HCT116 (cell line): Measurements from ENCODE around the gene FIZ1. TPM values are rescaled to one million over a fixed set of nuclear protein-coding genes. Genes with fewer than 3 reads are reported as not detected.
A peak's percentile ranks its signal among the peaks of the same experiment; 100 is the strongest.

Experiments used
- ATAC-seq: fragments of 200-7000 bp; cut with Tn5 transposase; 2 replicates; pipeline ENCODE4 v1.9.1; 2020; ENCODE audit warnings: mild to moderate bottlenecking, moderate library complexity
- BruUV-seq: library from RNA; stranded (reverse); fragments of 400-500 nt; replicated peaks from 2 replicates; lab custom pipeline; 2021; lab: Mats Ljungman, UMichigan
- CTCF ChIA-PET: fragments of 300-600 bp; sonication (Branson Sonifier 250); formaldehyde crosslinking; loops from one replicate; lab custom pipeline; 2021; ENCODE audit warnings: antibody characterized with exemption; lab: Charles Lee
- POLR2A ChIA-PET: fragments of 300-600, 350-600 bp; sonication (Branson Sonifier 250); formaldehyde crosslinking; loops from one replicate; lab custom pipeline; 2021; ENCODE audit warnings: antibody characterized with exemption; lab: Charles Lee
- RAD21 ChIA-PET, 2 experiments: fragments of 300-600 bp; sonication (Branson Sonifier 250); formaldehyde crosslinking; loops; one replicate each; lab custom pipeline; 2023; ENCODE audit warnings: low total read pairs in 2 of 2; ENCODE audit not compliant: uncharacterized antibody in 2 of 2, unreplicated experiment in 2 of 2, low non-redundant PET in 1 of 2; lab: Charles Lee
- DNase-seq: peaks from one replicate; pipeline ENCODE4 v3.0.0-alpha.2; 2010; ENCODE audit warnings: low read depth, low spot score
- H2AFZ ChIP-seq: fragments of 200-600 bp; shearing (Covaris generic), sonication (generic); 2 replicates; pipeline ENCODE4 v1.6.1; 2017; ENCODE audit warnings: low read depth, mixed run types, mixed read lengths, antibody characterized with exemption, low read length; ENCODE audit not compliant: poor library complexity, severe bottlenecking
- H3K27ac ChIP-seq: 2 replicates; pipeline ENCODE4 v1.5.1; 2012; ENCODE audit warnings: low read depth, low read length
- H3K27me3 ChIP-seq: fragments of 200-600 bp; sonication (generic); 2 replicates; pipeline ENCODE4 v1.6.1; 2016; ENCODE audit warnings: mixed run types, low read length, mixed read lengths; ENCODE audit not compliant: insufficient read depth
- H3K36me3 ChIP-seq, 2 experiments: fragments of 200-500 bp in 1 of 2; fragments of 200-600 bp in 1 of 2; sonication (Bioruptor generic) in 1 of 2; sonication (generic) in 1 of 2; 2 replicates each; pipeline versions ENCODE4 v1.5.1 to v1.6.1; 2014 to 2016; ENCODE audit warnings: low read length in 2 of 2, inconsistent platforms in 1 of 2, mixed read lengths in 1 of 2, mixed run types in 1 of 2; ENCODE audit not compliant: insufficient read depth in 2 of 2, control insufficient read depth in 1 of 2
- H3K4me1 ChIP-seq, 2 experiments: fragments of 200-600 bp in 1 of 2; sonication (generic) in 1 of 2; 2 replicates each; pipeline versions ENCODE4 v1.5.1 to v1.6.1; 2012 to 2017; ENCODE audit warnings: low read length in 2 of 2, inconsistent platforms in 1 of 2, mild to moderate bottlenecking in 1 of 2, mixed read lengths in 1 of 2, mixed run types in 1 of 2, moderate library complexity in 1 of 2; ENCODE audit not compliant: insufficient read depth in 2 of 2, control insufficient read depth in 1 of 2
- H3K4me2 ChIP-seq: fragments of 200-600 bp; sonication (generic); 2 replicates; pipeline ENCODE4 v1.6.1; 2017; ENCODE audit warnings: mixed run types, low read length, mixed read lengths
- H3K4me3 ChIP-seq, 2 experiments: fragments of 200-600 bp in 1 of 2; sonication (generic) in 1 of 2; replicated peaks in 1 of 2; 2 replicates each; pipeline ENCODE4 v1.5.1; 2011 to 2016; ENCODE audit warnings: low read length in 2 of 2, control low read depth in 1 of 2, low read depth in 1 of 2, mild to moderate bottlenecking in 1 of 2, mixed read lengths in 1 of 2, mixed run types in 1 of 2
- H3K79me2 ChIP-seq: fragments of 200-600 bp; sonication (generic); 2 replicates; pipeline ENCODE4 v1.6.1; 2017; ENCODE audit warnings: mild to moderate bottlenecking, mixed run types, low read length, moderate library complexity, mixed read lengths; ENCODE audit not compliant: insufficient read depth
- H3K9ac ChIP-seq: fragments of 200-600 bp; sonication (generic); 2 replicates; pipeline ENCODE4 v1.6.1; 2016; ENCODE audit warnings: low read length, mixed read lengths
- H3K9me2 ChIP-seq: fragments of 200-600 bp; sonication (generic), shearing (Covaris generic); 2 replicates; pipeline ENCODE4 v1.6.1; 2017; ENCODE audit warnings: mixed run types, mild to moderate bottlenecking, moderate library complexity; ENCODE audit not compliant: insufficient read depth
- H3K9me3 ChIP-seq, 2 experiments: fragments of 200-500 bp in 1 of 2; fragments of 200-600 bp in 1 of 2; sonication (Bioruptor generic) in 1 of 2; sonication (generic) in 1 of 2; 2 replicates each; pipeline ENCODE4 v1.6.1; 2014 to 2017; ENCODE audit warnings: low read length in 2 of 2, mixed read lengths in 2 of 2, inconsistent platforms in 1 of 2, low read depth in 1 of 2, mild to moderate bottlenecking in 1 of 2, mixed run types in 1 of 2, moderate library complexity in 1 of 2; ENCODE audit not compliant: control insufficient read depth in 1 of 2, insufficient read depth in 1 of 2
- H4K20me1 ChIP-seq: fragments of 200-600 bp; sonication (generic), shearing (Covaris generic); 2 replicates; pipeline ENCODE4 v1.6.1; 2017; ENCODE audit warnings: mixed run types, mild to moderate bottlenecking, moderate library complexity; ENCODE audit not compliant: insufficient read depth
- EGR1 ChIP-seq: IDR thresholded peaks from 2 replicates; pipeline ENCODE4 v1.6.1; 2012; ENCODE audit warnings: low read depth
- ELF1 ChIP-seq: IDR thresholded peaks from 2 replicates; pipeline ENCODE4 v1.6.1; 2012; ENCODE audit warnings: low read depth, borderline replicate concordance
- EZH2 ChIP-seq: fragments of 200-600 bp; sonication (generic); IDR thresholded peaks from 2 replicates; pipeline ENCODE4 v1.6.1; 2017; ENCODE audit warnings: antibody characterized with exemption, mixed run types
- FOSL1 ChIP-seq: IDR thresholded peaks from 2 replicates; pipeline ENCODE4 v1.6.1; 2012; ENCODE audit warnings: low read depth
- JUND ChIP-seq: IDR thresholded peaks from 2 replicates; pipeline ENCODE4 v1.6.1; 2012
- MAX ChIP-seq: IDR thresholded peaks from 2 replicates; pipeline ENCODE4 v1.6.1; 2012
- POLR2A ChIP-seq: IDR thresholded peaks from 2 replicates; pipeline ENCODE4 v1.7.0; 2011; ENCODE audit warnings: borderline replicate concordance; ENCODE audit not compliant: insufficient read depth, insufficient read length; ENCODE audit errors: extremely low read depth
- POLR2AphosphoS5 ChIP-seq: IDR thresholded peaks from 2 replicates; pipeline ENCODE4 v1.6.1; 2011; ENCODE audit warnings: mild to moderate bottlenecking, low read depth, low read length, moderate library complexity
- REST ChIP-seq: IDR thresholded peaks from 2 replicates; pipeline ENCODE4 v1.6.1; 2012; ENCODE audit warnings: low read depth
- SIN3A ChIP-seq: IDR thresholded peaks from 2 replicates; pipeline ENCODE4 v1.6.1; 2012; ENCODE audit warnings: low read depth
- TCF7L2 ChIP-seq: IDR thresholded peaks from 2 replicates; pipeline ENCODE4 v1.7.0; 2011; ENCODE audit warnings: borderline replicate concordance, inconsistent platforms; ENCODE audit not compliant: insufficient read depth, insufficient read length; ENCODE audit errors: extremely low read depth
- ZFX ChIP-seq: fragments of 450-650 bp; IDR thresholded peaks from 2 replicates; pipeline ENCODE4 v1.6.1; 2017
- intact Hi-C: fragments of 100-400 bp; cut with micrococcal nuclease; formaldehyde crosslinking; loops from 2 replicates; pipeline ENCODE4 v1.10.0; 2022
- total RNA-seq: library from RNA; stranded (reverse); gene quantifications from one replicate; pipeline ENCODE4 v1.2.1, GENCODE V29; 2021; ENCODE audit not compliant: unreplicated experiment

The FIZ1 gene
- total RNA-seq, 1 experiment from 2014 or later: 15.3 TPM

- TF ChIP-seq REST: no peak
- Histone ChIP-seq H3K9ac (no peak overlapping the region), H3K4me3 (no peak overlapping the region), H3K36me3 (peaks cover 0 to 3% of the 10 kb centered on the region in 2 experiments; a peak in 2 of 4 replicates), H3K27me3 (no peaks in the 10 kb centered on the region), H3K4me2 (no peak overlapping the region), H3K79me2 (peaks cover 20% of the 10 kb centered on the region), H3K9me2 (no peaks in the 10 kb centered on the region), H3K4me1 (peaks cover 33 to 55% of the 10 kb centered on the region in 2 experiments), H4K20me1 (no peaks in the 10 kb centered on the region), H2AFZ (no peak overlapping the region), H3K27ac (peak overlapping the region; percentile 83; the same call in 1 of the 2 replicates), H3K9me3 (no peaks in the 10 kb centered on the region)
- intact Hi-C loops: no loop called here
- no TSS peak for BruUV-seq
- RAD21 ChIA-PET: no interaction called here
- CTCF ChIA-PET: no interaction called here
- ATAC-seq (no peak), DNase-seq (no peak)
- POLR2A ChIA-PET: no interaction called here
Measured at GRCh38 chr19:55602104-55603001, 3.0 kb upstream of the FIZ1 start.

- POLR2A ChIA-PET: no interaction called here
- TF ChIP-seq ELF1 (no peak), ZFX (no peak), REST (no peak), EGR1 (no peak), TCF7L2 (no peak), POLR2AphosphoS5 (no peak), JUND (no peak), SIN3A (no peak), POLR2A (no peak), MAX (no peak), FOSL1 (no peak), EZH2 (no peak)
Measured at GRCh38 chr19:55601084-55601483, 1.8 kb upstream of the FIZ1 start.

More at GRCh38 chr19:55601084-55601483, 1.8 kb upstream of the FIZ1 start:
- Histone ChIP-seq H3K9me2 (no peaks in the 10 kb centered on the region), H3K36me3 (peaks cover 0 to 3% of the 10 kb centered on the region in 2 experiments; a peak in 1 of 4 replicates), H3K4me2 (peak overlapping the region; percentile 96), H4K20me1 (no peaks in the 10 kb centered on the region), H3K27me3 (no peaks in the 10 kb centered on the region), H3K4me3 (peak overlapping the region; percentile 56 to 67), H3K9ac (peak overlapping the region; percentile 80), H3K4me1 (peaks cover 27 to 46% of the 10 kb centered on the region in 2 experiments), H3K27ac (peak overlapping the region; percentile 83), H3K79me2 (peaks cover 9% of the 10 kb centered on the region), H2AFZ (no peak overlapping the region), H3K9me3 (no peaks in the 10 kb centered on the region)
- DNase-seq (no peak), ATAC-seq (no peak)
- intact Hi-C loops: no loop called here
- BruUV-seq: TSS peak; percentile 65
- ChIA-PET RAD21 (no interaction called here), CTCF (interaction anchor here (2.5 kb wide), 1 partner anchor 31 kb away, joined by 14 read pairs; no protein-coding TSS in a partner anchor)
